HepG2 (cell line): ENCODE measurements around the gene GLYATL1B.
"Not testable (repeated sequence)": the region's sequence is repeated elsewhere in the genome, so short reads cannot be mapped to it uniquely, and the experiment has no call there.

Experiments
- PRDM4 ChIP-seq: sonication (generic); formaldehyde crosslinking; IDR thresholded peaks from 2 replicates; pipeline ENCODE4 v1.9.0; 2021; ENCODE audit warnings: missing genetic modification reagents, borderline replicate concordance
- ZBTB26 ChIP-seq: IDR thresholded peaks from 2 replicates; pipeline ENCODE4 v1.6.1; 2016; ENCODE audit warnings: missing compliant biosample characterization, missing genetic modification reagents, borderline replicate concordance
- ZBTB38 ChIP-seq: sonication (generic); formaldehyde crosslinking; IDR thresholded peaks from 2 replicates; pipeline ENCODE4 v1.5.1; 2020; ENCODE audit warnings: mild to moderate bottlenecking, missing genetic modification reagents
- TF ChIP-seq, protein P1 (sequence below): sonication (generic); formaldehyde crosslinking; IDR thresholded peaks from 2 replicates; pipeline ENCODE4 v1.5.0; 2020; ENCODE audit warnings: mild to moderate bottlenecking, missing genetic modification reagents, moderate library complexity

GRCh38 chr11:59036542-59036941 is 49.6 kb upstream of the GLYATL1B start:
- TF ChIP-seq, protein P1, sequence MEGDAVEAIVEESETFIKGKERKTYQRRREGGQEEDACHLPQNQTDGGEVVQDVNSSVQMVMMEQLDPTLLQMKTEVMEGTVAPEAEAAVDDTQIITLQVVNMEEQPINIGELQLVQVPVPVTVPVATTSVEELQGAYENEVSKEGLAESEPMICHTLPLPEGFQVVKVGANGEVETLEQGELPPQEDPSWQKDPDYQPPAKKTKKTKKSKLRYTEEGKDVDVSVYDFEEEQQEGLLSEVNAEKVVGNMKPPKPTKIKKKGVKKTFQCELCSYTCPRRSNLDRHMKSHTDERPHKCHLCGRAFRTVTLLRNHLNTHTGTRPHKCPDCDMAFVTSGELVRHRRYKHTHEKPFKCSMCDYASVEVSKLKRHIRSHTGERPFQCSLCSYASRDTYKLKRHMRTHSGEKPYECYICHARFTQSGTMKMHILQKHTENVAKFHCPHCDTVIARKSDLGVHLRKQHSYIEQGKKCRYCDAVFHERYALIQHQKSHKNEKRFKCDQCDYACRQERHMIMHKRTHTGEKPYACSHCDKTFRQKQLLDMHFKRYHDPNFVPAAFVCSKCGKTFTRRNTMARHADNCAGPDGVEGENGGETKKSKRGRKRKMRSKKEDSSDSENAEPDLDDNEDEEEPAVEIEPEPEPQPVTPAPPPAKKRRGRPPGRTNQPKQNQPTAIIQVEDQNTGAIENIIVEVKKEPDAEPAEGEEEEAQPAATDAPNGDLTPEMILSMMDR (CRISPR knock-in tag): not testable (repeated sequence)
- TF ChIP-seq ZBTB26 (CRISPR knock-in tag); ZBTB38 (CRISPR knock-in tag); PRDM4: not testable (repeated sequence)
